NB4 (cell line): ENCODE results near the gene CFAP161.

Source experiments
- DNase-seq: peaks from one replicate; pipeline ENCODE4 v3.0.0; 2010; ENCODE audit warnings: low read depth
- H3K4me3 ChIP-seq: one replicate; pipeline ENCODE4 v1.5.1; 2011; ENCODE audit warnings: mild to moderate bottlenecking, low read depth, low read length, moderate library complexity
- CTCF ChIP-seq: IDR thresholded peaks from one replicate; pipeline ENCODE4 v1.5.1; 2012; ENCODE audit warnings: low read depth, low read length
- MAX ChIP-seq: IDR thresholded peaks from 2 replicates; pipeline ENCODE4 v1.6.1; 2011; ENCODE audit warnings: low read depth, low read length
- MYC ChIP-seq: IDR thresholded peaks from 2 replicates; pipeline ENCODE4 v1.6.1; 2011; ENCODE audit warnings: low read depth, low read length
- POLR2A ChIP-seq: IDR thresholded peaks from 2 replicates; pipeline ENCODE4 v1.6.1; 2011; ENCODE audit warnings: mild to moderate bottlenecking; ENCODE audit not compliant: insufficient read length; ENCODE audit errors: extremely low read depth

CFAP161 gene

GRCh38 chr15:81096398-81096797 lies 37.7 kb upstream of the CFAP161 start:
- H3K4me3 ChIP-seq, result no peak overlapping the region
- TF ChIP-seq CTCF (no peak), MYC (no peak)
- no peak for DNase-seq

GRCh38 chr15:81097116-81097889 lies 36.8 kb upstream of the CFAP161 start:
- no peak for TF ChIP-seq MAX
- TF ChIP-seq MYC, result no peak
- no peak for TF ChIP-seq CTCF
- no peak for TF ChIP-seq POLR2A
- H3K4me3 ChIP-seq, result no peak overlapping the region
- no peak for DNase-seq

- DNase-seq, result no peak
- no peak for TF ChIP-seq MAX
- TF ChIP-seq MYC, result no peak
- no peak for TF ChIP-seq POLR2A
- no peak for TF ChIP-seq CTCF
- H3K4me3 ChIP-seq, result no peak overlapping the region
Observed at GRCh38 chr15:81097890-81098280, 36.2 kb upstream of the CFAP161 start.

GRCh38 chr15:81098349-81098748 lies 35.7 kb upstream of the CFAP161 start:
- no peak for TF ChIP-seq MAX
- TF ChIP-seq POLR2A, result no peak
- no peak for TF ChIP-seq MYC
- TF ChIP-seq CTCF, result no peak

GRCh38 chr15:81098861-81099651 lies 35.0 kb upstream of the CFAP161 start:
- TF ChIP-seq MAX (no peak), MYC (no peak), CTCF (no peak), POLR2A (no peak)
- no peak overlapping the region for H3K4me3 ChIP-seq
- peak; percentile 29 for DNase-seq

More at GRCh38 chr15:81098349-81098748, 35.7 kb upstream of the CFAP161 start:
- DNase-seq, result no peak
- no peak overlapping the region for H3K4me3 ChIP-seq
